ENCODE data around the gene TEPSIN.
A peak's percentile ranks its signal among the peaks of the same experiment; 100 is the strongest.

The TEPSIN gene

GRCh38 chr17:81238815-81239713, at the start of gene TEPSIN, which contains the start of gene NDUFAF8:
TEPSIN (minus strand) TSS chr17:81239055; CDS start chr17:81239033, 22 bp downstream.
NDUFAF8 (plus strand) TSS chr17:81239318; CDS start chr17:81239364, 46 bp downstream.
- DNase-seq: peak; percentile 88 to 90

- no peak for DNase-seq
Observed at GRCh38 chr17:81287741-81288430, 49.0 kb upstream of the TEPSIN start.

GRCh38 chr17:81287152-81287551, 48.3 kb upstream of the TEPSIN start:
- DNase-seq: no peak

- DNase-seq: no peak
Observed at GRCh38 chr17:81286491-81287145, 47.8 kb upstream of the TEPSIN start.

- DNase-seq: no peak
Observed at GRCh38 chr17:81285894-81286293, 47.0 kb upstream of the TEPSIN start.

GRCh38 chr17:81285179-81285878, 46.5 kb upstream of the TEPSIN start:
- peak; percentile 59 to 61 for DNase-seq

GRCh38 chr17:81282876-81283275, 44.0 kb upstream of the TEPSIN start:
- no peak for DNase-seq

- no peak for DNase-seq
Observed at GRCh38 chr17:81282141-81282540, 43.3 kb upstream of the TEPSIN start.

GRCh38 chr17:81280571-81280970, 41.7 kb upstream of the TEPSIN start:
- DNase-seq: no peak

- DNase-seq: no peak
Observed at GRCh38 chr17:81279278-81280275, 40.7 kb upstream of the TEPSIN start.

- no peak for DNase-seq
Observed at GRCh38 chr17:81278831-81279230, 40.0 kb upstream of the TEPSIN start.

GRCh38 chr17:81277946-81278693, 39.3 kb upstream of the TEPSIN start:
- DNase-seq: no peak

GRCh38 chr17:81277421-81277820, 38.6 kb upstream of the TEPSIN start:
- no peak for DNase-seq

GRCh38 chr17:81276781-81277180, 37.9 kb upstream of the TEPSIN start:
- no peak for DNase-seq

- no peak for DNase-seq
Observed at GRCh38 chr17:81274471-81274855, 35.6 kb upstream of the TEPSIN start.

GRCh38 chr17:81273698-81274470, 35.0 kb upstream of the TEPSIN start:
- no peak for DNase-seq

GRCh38 chr17:81272616-81273015, 33.8 kb upstream of the TEPSIN start:
- DNase-seq: no peak

- DNase-seq: no peak
Observed at GRCh38 chr17:81271226-81271625, 32.4 kb upstream of the TEPSIN start.

- no peak for DNase-seq
Observed at GRCh38 chr17:81270279-81270678, 31.4 kb upstream of the TEPSIN start.

Data from stimulated activated CD4-positive, alpha-beta T cell treated with anti-CD3 and anti-CD28 coated beads, Interleukin-2, amount 100 ng/mL, for 48 hours (primary cell).